Activated CD4-positive, alpha-beta T cell treated with anti-CD3 and anti-CD28 coated beads, Interleukin-2, Interleukin-6, amounts not matched to agents 100 ng/mL and 50 ng/mL, durations not matched to agents 16 hours and 8 hours (primary cell): ENCODE results near the gene CACNG4.
A peak's percentile ranks its signal among the peaks of the same experiment; 100 is the strongest.

ENCODE experiments used
- DNase-seq: peaks from one replicate; pipeline ENCODE4 v3.0.0-alpha.2; 2020

Gene CACNG4

GRCh38 chr17:66985338-66986237 lies 21.1 kb downstream of the CACNG4 start:
- peak; percentile 15 for DNase-seq

GRCh38 chr17:66986659-66987058 lies 22.2 kb downstream of the CACNG4 start:
- no peak for DNase-seq

GRCh38 chr17:66987059-66987616 lies 22.6 kb downstream of the CACNG4 start:
- no peak for DNase-seq

GRCh38 chr17:66988069-66988798 lies 23.7 kb downstream of the CACNG4 start:
- DNase-seq = no peak

- DNase-seq = no peak
Observed at GRCh38 chr17:66989076-66989475, 24.6 kb downstream of the CACNG4 start.

- no peak for DNase-seq
Observed at GRCh38 chr17:66989579-66989978, 25.1 kb downstream of the CACNG4 start.

- no peak for DNase-seq
Observed at GRCh38 chr17:66990047-66990446, 25.5 kb downstream of the CACNG4 start.

GRCh38 chr17:66992911-66993442 lies 28.5 kb downstream of the CACNG4 start:
- DNase-seq = no peak

GRCh38 chr17:66994361-66994760 lies 29.9 kb downstream of the CACNG4 start:
- no peak for DNase-seq

- DNase-seq = no peak
Observed at GRCh38 chr17:66994930-66995535, 30.5 kb downstream of the CACNG4 start.

GRCh38 chr17:66995944-66996343 lies 31.4 kb downstream of the CACNG4 start:
- no peak for DNase-seq

GRCh38 chr17:66996926-66997325 lies 32.4 kb downstream of the CACNG4 start:
- no peak for DNase-seq

- DNase-seq = no peak
Observed at GRCh38 chr17:67003231-67003630, 38.7 kb downstream of the CACNG4 start.

- DNase-seq = no peak
Observed at GRCh38 chr17:67004181-67004580, 39.7 kb downstream of the CACNG4 start.

GRCh38 chr17:67007266-67007665 lies 42.8 kb downstream of the CACNG4 start:
- no peak for DNase-seq

GRCh38 chr17:67008101-67008500 lies 43.6 kb downstream of the CACNG4 start:
- no peak for DNase-seq

GRCh38 chr17:67011527-67012175 lies 47.1 kb downstream of the CACNG4 start:
- no peak for DNase-seq

- DNase-seq = no peak
Observed at GRCh38 chr17:67013891-67014290, 49.4 kb downstream of the CACNG4 start.

GRCh38 chr17:67015001-67015400 lies 50.5 kb downstream of the CACNG4 start:
- no peak for DNase-seq

- DNase-seq = no peak
Observed at GRCh38 chr17:67016039-67016762, 51.7 kb downstream of the CACNG4 start.

- no peak for DNase-seq
Observed at GRCh38 chr17:67017910-67018309, 53.4 kb downstream of the CACNG4 start.
